ENCODE measurements around the gene PLEK2.
"Not testable (repeated sequence)": the region's sequence is repeated elsewhere in the genome, so short reads cannot be mapped to it uniquely, and the experiment has no call there.

Gene PLEK2

GRCh38 chr14:67411820-67412421, at the start of gene PLEK2:
PLEK2 (minus strand) TSS chr14:67412165; CDS start chr14:67412059, 106 bp downstream.
- DNase-seq, result no peak

DNA sequence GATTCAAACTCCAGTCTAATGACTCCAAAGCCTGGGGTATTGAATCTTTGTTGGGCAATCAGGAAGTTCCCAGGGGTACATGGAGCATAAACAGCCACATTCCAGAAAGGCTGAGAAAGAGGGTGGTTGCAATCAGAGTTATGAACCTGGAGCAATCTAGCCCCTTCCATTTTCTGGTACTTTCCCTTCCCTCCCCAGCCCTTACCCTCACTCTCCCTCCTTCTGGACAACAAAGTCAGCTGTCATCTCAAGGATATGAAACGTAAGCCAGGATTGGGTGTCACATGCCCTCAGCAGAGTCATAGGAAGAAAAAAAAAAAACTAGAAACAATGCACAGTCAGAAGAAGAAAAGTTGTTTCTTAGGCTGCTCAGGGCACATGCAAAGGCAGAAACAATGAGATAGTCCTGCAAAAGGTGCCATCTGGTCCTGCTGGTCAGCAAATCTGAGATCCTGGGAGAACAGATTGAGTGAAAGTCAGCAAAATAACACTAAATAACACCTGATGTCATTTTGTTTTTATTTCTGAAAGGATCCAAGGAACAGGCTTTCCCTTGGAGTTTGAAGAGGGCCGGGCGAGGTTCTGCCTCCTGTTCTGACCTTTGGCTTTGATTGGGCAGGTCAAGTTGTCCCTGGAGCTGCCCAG, 49.5 kb upstream of the PLEK2 start:
- DNase-seq, result no peak

GRCh38 chr14:67459336-67459735, 47.4 kb upstream of the PLEK2 start:
- DNase-seq, result no peak

GRCh38 chr14:67457782-67458181, 45.8 kb upstream of the PLEK2 start:
- DNase-seq, result no peak

DNA sequence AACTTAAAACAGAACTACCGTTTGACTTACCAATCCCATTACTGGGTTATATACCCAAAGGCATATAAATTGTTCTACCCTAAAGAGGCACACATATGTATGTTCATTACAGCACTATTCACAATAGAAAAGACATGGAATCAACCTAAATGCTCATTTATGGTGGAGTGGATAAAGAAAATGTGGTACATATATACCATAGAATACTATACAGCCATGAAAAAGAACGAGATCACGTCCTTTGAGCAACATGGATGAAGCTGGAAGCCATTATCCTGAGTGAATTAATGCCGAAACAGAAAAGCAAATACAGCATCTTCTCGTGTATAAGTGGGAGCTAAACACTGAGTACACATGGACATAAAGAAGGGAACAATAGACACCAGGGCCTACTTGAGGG, 44.8 kb upstream of the PLEK2 start:
- DNase-seq, result no peak

GRCh38 chr14:67453575-67454300, 41.8 kb upstream of the PLEK2 start:
- DNase-seq, result no peak

DNA sequence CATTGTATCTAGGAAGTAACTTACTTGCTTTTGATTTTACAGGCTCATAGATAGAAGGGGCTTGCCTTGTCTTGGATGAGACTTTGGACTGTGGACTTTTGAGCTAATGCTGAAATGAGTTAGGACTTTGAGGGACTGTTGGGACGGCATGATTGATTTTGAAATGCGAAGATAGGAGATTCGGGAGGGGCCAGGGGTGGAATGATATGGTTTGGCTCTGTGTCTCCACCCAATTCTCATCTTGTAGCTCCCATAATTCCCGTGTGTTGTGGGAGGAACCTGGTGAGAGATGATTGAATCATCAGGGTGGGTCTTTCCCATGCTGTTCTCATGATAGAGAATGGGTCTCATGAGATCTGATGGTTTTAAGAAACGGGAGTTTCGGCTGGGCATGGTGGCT, 39.7 kb upstream of the PLEK2 start:
- DNase-seq, result not testable (repeated sequence)

DNA sequence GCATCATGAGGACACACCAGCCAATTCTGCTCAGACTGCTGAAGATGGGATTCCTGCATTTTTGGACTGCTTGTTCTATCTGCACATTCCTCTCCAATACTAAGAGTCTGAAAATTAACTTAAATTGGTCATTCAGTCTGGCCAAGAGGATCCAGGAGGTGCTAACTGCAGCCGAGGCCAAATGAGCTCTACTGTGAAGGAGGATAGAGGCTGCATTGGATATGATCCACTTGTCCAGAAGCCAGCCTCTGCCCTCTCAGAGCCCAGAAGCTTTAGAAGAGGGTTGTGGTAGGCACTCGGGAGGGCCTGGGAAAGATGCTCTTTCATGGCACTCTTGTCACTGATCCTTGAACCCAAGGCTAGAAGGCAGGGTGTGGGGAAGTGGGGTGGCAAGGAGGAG, 37.1 kb upstream of the PLEK2 start:
- DNase-seq, result no peak

DNA sequence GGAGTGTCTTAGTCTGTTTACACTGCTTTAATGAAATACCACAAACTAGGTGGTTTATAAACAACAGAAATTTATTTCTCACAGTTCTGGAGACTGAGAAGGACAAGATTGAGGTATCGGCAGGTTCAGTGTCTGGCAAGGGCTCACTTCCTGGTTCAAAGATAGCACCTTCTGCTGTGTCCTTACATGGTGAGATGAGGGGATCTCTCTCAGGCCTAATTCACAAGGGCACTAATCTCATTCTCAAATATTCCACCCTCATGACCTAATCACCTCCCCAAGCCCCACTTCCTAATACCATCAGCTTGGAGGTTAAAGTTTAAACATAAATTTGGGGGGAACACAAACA, 35.0 kb upstream of the PLEK2 start:
- DNase-seq, result no peak

- no peak for DNase-seq
Measured at GRCh38 chr14:67446371-67447032, 34.5 kb upstream of the PLEK2 start.

DNA sequence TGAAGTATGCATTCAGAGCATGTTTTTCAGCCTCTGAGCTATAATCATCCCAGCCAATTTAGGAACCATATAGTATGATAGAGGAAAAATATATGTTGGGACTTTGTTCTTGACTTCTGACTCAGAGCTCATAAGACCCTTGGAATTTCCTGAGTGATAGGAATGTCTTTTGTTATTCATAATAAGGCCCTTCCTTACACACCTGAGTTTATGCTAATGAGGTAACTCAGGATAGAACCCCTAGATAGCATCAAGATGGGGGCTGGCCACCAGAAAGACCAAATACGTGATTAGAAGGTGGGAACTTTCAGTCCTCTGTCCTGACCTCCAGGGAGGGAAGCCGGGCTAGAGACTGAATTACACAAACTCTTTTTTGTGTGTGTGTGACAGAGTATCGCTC, 32.4 kb upstream of the PLEK2 start:
- DNase-seq, result no peak

GRCh38 chr14:67442139-67442906, 30.4 kb upstream of the PLEK2 start:
- no peak for DNase-seq

- DNase-seq, result no peak
Measured at GRCh38 chr14:67441672-67442071, 29.7 kb upstream of the PLEK2 start.

DNA sequence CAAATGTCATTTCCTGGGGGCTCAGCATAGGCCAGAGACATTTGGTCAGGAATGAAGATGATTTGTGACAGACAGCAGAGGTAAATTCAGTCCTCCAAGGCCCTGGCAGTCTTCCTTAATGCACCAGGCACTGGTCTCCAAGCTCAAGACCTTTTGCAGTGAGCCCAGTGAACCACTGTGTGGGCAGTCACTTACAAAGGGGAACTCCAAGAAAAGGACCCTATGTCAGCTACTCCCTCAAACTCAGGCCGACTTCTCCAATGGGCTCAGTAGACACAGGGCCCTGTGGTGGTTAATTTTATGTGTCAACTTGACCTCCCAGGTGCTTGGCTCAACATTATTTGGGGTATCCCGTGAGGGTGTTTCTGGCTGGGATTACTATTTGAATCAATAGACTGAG, 29.3 kb upstream of the PLEK2 start:
- no peak for DNase-seq

DNA sequence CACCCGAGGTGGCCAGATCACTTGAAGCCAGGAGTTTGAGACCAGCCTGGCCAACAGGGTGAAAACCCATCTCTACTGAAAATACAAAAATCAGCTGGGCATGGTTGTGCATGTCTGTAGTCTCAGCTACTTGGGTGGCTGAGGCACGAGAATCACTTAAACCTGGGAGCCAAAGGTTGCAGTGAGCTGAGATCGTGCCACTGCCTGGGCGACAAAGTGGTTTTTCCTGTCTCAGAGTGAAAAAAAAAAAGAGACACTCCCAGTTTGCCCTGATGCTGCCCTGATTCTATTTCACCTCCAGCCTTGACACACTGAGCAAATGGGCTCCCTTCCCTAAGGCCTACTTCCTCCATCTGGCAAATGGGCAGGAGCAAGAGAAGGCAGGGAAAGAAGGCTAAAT, 28.5 kb upstream of the PLEK2 start:
- DNase-seq, result no peak

GRCh38 chr14:67438969-67439368, 27.0 kb upstream of the PLEK2 start:
- DNase-seq, result no peak

DNA sequence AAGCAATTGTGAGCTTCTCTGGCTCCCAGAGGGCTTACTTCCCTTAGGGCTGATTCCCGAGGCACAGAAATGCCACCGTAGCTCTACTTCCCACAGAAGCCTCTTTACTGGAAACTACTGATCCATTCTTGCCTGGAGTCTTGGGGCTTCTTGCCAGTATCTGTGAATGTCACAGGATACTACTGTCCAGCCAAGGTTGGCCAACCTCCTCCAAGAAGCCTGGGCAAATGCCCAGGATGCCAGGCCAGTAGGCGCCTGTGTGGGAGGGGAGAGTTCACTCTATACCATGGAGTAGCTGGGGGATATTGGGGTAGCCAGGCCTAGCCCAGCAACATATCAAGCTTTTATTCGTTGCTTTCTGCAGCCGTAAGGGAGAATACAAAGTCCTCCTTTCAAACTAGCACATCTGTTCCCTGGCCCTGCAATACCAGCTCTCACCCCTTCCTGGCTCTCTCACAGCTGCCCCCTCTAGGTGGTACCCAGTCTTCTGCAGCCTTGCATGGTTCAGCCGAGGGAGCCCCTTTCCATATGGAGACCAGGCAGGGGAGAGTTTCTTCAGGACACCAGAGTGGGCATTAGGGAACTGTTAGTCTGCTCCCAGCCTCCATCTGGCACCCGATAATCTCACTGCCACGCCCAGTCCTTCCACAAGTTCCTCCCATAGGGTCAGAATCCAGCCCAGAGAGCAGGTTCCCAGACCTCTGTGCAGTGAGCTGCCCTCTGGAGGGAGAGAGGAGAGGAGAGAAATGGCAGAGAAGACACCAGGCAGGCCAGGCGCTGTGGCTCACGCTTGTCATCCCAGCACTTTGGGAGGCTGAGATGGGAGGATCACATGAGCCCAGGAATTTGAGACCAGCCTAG, 24.3 kb upstream of the PLEK2 start:
- no peak for DNase-seq

DNA sequence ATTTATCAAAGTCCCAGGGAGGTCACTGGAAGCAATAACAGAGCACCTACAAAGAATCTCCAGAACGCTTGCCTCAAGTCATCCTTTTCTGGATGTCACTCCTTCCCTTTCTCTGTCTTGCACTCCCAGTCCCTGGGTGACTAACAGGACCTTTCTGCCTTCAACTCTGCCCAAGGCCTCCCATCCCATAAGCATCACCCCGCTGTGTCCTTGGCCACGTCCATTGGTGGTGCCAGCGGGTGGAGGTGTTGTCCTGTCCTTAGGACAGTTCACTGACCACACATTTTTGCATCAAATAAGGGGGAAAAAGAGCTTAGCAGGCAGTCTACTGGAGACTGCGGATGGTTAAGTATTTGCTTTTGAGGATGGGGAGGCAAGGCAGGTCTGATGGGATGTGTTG, 23.6 kb upstream of the PLEK2 start:
- no peak for DNase-seq

- DNase-seq, result no peak
Measured at GRCh38 chr14:67432050-67432564, 20.1 kb upstream of the PLEK2 start.

DNA sequence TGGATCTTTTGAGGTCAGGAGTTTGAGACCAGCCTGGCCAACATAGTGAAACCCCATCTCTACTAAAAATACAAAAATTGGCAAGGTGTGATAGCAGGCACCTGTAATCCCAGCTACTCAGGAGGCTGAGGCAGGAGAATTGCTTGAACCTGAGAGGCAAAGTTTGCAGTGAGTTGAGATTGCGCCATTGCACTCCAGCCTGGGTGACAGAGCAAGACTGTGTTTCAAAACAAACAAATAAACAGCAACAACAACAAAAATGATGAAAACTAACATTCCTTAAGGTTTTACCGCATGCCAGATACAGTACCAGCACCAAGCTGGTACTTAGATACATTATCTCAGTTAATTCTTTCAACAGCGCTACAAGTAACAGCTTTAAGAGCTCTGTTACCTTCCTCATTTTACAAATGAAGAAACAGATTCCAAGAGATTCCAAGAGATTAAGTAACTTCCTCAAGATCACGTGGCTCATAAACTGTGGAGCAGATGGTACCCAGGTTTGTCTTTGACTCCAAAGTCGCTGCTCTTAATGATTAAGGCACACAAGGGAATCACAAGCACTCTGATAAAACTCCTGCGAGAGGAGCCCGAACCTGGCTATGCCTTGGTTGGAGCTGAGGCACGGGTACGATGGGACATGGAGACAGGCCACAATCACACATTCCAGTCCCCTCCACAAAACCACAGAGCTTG, 17.7 kb upstream of the PLEK2 start:
- no peak for DNase-seq

DNA sequence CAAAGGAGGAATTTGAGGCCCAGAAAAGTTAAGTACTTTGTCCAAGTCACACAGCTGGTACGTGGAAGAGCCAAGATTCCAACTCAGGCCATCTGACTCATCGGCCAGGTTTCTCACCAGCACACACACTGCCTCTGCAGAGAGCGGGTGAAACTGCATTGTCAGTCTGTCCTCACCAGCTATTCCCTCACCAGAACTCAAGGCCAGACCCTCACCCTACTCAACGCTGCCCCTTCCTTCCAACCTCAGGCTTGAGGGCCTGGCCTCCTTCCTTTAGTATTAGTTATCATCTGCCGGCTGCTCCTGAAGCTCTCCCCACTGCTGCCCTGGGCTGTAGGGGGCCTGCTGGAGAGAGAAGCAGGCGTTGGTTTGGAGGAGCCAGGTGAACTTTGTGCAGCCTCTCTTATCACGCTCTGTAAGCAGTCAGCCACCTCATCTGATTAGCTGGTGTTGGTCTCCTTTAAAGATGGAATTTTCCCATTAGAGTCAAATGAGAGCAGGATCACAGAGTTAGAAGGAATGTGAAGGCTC, 16.6 kb upstream of the PLEK2 start:
- DNase-seq, result no peak

All from GOT3 (cell line).